NCI-H748 (cell line): ENCODE results near the gene KCNJ12.
"Not testable (repeated sequence)": the region's sequence is repeated elsewhere in the genome, so short reads cannot be mapped to it uniquely, and the experiment has no call there.

Source experiments
- DNase-seq: peaks from one replicate; lab custom pipeline; 2025; ENCODE audit not compliant: unreplicated experiment; lab: John Stamatoyannopoulos, UW

KCNJ12 gene

DNA sequence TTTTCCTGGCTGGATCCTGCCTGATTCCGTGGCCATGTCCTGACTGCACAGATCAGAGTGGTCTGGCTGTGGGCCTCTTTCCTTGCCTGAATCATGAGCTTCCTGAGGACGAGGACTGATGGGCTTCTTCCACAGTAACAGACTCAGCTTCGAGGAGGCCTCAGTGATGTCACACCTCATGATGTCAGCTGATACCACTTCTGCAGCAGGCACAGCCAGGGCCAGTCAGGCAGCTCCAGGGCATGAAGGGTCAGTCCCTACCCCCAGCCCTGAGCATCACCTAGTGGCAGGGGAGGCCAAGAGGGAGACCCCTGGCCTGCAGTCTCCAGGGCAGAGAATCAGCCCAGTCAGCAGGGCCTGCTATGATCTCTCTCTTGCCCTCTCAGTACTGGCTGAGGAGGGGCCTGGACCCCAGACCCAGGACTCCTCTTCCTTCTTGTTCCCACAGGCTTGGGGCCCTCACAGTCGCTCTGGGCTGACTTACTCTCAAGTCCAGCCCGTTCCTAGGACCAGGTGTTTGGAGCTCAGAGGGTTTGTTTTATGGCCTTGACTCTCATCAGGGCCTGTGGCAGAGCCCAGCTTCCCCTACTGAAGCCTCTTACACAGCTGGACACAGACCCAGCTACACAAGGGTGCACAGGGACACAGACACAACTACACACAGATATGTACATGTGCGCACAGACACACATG is 26.7 kb upstream of the KCNJ12 start:
- DNase-seq = not testable (repeated sequence)

DNA sequence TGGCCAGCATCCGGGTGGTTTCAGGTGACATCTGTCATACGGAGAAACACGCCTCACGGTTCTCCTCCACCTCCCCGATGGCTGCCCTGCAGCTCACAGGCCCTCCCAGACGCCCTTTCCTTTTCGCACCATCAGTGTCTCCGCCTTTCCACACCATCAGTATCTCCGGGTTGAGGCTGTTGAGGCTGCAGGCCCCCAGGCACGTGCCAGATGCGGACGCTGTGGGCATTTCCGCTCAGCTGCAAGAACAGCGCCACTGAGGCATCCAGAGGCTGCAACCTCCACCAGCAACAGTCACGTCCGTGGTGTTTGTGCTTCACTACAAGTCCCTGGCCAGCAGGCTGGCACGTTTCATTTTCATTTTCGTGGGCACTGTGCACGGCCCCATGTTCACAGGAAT is 25.7 kb upstream of the KCNJ12 start:
- DNase-seq = not testable (repeated sequence)

DNA sequence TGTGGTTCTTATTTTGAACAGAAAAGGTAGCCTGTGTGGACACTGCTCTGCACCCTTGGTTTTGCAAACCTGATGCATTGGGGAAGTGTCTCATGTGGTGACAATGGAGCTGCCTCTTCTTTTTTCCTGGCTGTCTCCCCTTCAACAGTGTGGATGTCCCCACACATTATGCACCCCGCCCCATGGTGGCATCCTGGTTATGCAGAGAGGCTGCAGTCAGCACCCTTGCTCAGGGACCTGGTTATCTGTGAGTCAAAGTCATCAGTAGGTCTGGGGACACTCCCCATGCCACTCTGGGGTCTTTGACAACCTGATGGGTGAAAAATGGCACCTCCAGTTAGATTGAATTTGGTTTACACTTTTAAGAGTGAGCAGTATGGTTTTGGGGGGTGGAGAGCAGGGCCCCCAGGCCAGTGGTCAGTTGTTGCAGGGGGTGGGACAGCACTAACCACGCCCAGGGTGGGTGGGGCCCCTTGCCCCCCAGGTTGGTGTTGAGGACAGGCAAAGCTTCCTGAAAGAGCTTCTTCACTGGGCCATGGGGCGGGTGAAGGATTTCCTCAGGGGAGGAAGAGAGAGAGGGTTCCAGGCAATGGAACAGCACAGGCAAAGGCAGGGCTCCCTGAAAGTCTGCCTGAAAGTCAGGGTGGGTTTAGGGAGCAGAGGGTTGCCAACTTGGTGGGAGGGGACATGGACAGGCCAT is 24.6 kb upstream of the KCNJ12 start:
- no peak for DNase-seq

DNA sequence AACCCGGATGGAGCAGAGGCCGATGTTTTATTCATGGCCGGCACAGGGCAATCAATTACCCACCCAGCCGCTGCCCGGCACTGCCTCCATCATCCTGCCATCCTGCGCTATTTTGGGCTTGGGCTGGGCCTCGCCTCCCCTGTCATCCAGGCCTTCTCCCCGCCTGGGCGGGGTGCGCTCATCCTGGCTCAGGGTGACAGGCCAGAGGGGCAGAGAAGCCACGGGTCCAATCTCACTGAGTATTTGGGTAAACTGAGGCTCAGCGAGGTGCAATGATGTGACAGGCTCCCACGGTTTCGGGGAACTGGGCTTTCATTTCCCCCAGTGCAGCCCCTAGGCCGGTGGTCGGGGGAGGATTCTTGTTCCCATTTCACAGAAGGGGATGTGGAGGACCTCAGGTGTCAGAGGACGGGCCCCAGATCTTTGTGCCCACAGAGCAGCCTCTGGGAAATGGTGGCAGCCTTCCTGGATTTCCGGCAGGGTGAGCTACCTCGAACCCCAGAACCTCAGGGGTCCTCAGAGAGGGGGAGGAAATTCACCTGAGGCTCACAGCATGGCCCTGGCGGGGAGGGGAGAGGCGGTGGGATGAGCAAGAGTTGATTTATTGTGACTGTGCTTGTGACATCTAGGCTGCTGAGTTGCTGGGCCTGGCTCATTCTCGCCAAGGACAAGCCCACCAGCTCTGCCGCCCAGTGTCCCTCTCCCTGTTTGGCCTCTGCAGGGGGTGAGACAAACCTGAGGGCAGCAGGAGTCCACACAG is 23.8 kb upstream of the KCNJ12 start:
- no peak for DNase-seq

DNA sequence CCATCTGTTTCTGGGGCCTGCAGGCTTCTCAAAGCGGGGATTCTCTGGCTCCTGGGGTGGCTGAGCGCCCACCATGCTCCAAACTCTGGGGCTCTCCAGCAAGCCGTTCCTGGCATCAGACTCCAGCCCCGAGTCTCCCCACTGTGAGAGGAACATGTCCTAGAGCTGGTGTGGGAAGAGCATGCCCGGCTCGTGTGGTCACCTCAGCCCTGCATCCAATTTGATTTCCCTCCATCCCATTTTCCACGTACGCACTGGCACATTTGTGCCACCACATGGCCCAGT is 23.2 kb upstream of the KCNJ12 start:
- DNase-seq = no peak

DNA sequence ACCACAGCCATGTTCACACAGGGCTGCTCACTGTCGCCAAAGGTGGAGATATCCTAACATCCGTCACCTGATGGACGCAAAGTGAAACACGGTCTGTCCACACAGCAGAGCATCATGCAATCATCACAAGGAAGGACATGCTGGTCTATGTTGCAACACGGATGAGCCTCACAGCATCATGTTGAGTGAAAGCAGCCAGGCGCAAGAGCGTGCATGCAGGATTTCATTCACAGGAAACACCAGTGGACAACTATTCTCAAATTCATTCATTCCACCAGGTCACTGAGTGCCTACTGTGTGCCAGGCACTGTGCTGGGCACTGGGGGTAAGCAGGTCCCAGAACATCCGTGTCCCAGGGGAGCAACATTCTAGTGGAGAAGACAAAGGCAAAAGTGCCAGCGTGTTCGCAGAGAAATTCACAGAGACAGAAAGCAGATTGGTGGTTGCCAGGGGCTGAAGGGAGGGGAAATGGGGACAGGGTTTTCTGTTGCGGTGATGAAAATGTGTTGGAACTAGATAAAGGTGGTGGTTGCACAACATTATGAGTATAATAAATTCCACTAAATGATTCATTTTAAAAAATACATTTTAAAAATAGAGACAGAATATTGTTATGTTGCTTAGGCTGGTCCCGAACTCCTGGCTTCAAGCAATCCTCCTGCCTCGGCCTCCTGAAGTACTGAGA is 22.7 kb upstream of the KCNJ12 start:
- DNase-seq = no peak

DNA sequence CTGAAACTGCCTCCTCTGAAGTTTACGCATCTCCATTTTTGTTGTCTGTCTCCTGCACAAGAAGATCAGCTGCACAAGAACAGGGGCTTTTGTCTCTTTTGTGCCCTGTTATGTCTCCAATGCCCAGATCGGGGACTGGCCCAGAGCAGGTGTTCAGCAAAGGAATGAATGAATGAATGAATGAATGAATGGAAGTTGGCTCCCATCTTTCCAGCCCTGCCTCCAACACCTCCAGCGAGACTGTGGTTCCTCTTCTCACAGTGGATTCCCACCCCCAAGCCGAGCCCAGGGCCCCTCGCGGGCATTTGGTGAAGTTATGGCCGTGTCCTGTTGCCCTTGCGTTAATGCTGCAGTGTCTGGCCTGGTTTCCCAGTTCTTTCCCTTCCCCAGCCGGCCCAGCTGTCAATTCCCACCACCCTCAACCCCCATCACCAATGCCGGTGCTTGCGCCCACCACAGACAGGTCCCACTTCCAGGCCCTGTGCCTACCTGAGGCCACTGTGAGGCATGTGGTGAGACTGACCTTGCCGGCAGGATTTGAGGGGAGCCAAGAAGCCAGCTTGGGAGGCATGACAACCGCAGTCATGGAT is 21.3 kb upstream of the KCNJ12 start:
- no peak for DNase-seq

DNA sequence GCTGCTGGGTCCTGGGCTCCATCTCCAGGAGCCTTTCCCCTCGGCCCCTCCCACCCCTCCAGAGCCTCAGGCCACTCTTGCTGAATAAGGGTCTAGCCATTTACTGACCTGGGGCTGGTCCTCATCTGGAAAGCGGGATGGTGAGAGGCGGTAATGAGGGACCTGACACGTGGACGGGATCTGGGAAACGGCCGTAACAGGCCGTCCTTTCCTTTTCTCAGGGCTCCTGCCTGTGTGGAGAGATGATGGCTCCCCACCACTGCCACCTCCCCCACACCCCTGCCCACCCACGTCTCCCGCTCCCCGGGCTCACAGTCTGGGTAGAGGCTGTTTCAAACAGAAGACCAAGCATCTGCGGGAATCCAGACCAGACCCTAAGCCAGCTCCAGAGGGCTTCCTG is 20.6 kb upstream of the KCNJ12 start:
- DNase-seq = no peak

DNA sequence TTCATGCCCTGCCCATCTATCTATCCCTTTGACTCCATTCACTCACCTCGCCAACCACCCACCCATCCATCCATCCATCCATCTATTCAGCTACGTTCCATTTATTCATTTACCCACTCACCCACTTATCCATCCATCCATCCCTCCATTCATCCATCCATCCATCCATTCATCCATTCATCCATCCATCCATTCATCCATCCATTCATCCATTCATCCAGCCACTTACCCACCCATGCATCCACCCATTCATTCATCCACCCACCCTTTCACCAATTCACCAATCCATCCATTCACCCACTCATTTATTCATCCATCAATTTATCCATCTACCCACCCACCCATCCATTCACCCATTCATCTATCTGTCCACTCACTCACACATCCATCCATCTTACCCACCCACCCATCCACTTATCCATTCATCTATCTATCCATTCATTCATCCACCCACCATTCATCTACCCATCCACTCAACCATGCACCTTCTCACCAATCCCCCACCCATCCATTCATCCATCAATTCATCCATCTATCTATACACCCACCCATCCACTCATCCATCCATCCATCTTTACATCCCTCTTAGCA is 19.5 kb upstream of the KCNJ12 start:
- DNase-seq = no peak

DNA sequence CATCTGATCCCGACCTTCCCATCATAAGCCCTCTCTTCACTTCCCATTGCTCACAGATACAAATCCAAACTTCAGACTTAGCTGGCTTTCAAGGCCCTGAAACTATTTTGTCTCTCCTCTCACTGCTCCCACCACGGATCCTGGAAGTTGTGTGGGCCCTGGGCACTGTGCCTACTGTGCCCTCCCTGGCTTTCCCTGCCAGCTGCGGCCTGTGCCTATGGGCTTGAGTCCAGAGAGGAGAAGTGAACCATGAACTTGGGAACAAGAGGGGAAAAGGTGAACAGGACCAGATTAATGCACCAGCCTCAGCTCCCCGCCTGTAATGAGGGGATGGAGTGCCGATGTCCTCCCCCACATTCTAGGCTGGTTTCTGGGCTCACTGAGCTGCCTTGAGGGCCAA is 18.9 kb upstream of the KCNJ12 start:
- no peak for DNase-seq

DNA sequence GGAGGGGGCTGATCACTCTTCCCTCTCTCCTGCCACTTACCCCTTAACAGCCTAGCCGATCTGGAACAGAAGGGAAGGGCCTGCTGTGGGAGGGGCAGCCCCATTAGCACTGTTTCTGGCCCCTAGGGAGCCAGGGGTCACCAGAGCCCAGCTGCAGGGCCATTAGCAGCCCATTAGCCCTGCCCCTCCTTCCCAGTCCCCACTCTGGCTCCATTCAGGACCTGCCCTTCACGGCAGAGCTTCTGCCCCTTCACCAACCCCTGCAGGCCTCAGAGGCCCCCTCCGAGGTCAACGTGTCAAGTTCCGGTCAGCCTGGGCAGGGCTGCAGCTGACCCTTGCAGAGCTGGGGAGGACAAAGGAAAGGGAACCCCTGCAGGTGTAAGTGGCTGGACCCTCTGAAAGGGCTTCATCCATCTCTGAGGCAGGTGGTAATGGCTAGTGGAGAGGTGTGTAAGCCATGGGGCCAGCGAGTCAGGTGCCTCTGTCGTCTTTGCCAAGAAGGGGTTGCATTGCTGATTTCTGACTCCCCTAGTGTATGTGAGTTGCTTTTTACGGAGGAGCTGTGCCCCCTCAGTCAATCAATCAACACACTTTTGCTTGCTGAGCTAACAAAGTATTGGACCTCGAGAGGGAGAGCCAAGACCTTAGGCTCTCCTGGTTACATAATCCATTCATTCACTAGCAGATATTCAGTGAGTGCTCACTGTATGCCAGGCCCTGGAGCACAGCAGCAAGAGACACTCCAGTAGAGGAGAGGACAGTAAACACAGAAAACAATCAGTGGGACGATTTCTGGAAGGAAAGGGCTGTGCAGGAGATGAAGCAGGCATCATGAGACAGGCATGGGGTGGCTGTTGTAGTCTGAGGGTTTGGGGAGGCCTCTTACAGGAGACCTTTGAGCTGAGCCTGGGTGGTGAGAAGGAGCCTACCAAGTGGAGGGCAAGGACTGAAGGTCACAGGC is 18.2 kb upstream of the KCNJ12 start:
- DNase-seq = no peak

DNA sequence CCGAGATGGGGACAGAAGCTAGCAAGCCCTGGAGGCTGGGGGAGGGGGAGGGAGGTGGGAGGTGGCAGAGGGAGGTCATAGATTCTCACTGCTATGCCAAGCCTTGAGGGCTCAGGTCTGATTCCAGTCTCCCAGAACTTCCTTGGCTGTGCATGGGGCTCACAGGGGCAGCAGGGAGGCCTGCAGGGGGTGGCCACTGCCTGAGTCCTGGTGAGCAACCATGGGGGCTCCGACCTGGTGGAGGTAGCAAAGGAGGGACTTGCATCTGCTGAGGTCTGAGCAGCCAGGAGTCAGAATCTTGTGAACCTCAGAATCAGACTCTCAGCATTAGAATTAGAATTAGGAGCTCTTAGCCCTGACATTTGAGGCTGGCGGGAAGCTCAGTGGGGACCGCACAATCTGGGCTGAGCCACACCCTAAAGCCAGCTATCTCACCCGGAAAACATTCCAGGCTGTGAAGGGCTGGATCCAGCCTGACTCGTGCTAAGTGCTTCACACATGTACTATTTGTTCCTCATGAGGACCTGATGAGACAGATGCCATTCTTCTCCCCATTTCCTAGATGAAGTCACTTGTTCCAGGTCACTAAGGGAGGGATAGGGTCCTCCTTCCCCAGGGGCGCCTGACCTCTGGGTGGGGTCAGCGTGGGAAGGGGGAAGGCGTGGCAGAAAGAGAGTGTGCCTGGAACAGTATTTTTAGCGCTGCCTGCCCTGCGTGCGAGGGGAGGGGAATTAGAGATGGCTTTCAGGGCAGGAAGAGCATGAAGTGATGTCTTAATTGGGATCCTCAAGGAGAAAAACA is 17.3 kb upstream of the KCNJ12 start:
- no peak for DNase-seq

DNA sequence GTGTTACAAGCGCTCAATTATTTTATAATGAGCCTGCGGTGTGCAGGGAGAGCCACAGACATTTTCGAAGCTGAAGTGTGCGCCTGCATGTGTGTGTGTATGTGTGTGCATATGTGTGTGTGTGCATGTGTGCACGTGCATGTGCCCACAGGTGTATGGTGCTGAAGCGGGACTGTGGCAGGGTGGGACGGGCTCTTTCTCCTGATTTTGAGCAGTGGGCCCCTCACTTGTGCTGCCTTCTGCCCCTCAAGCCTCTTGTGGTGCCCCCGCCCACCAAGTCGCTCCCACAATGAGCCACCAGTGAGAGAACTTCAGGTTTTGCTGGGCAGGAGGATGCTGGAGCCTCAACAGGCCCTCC is 16.7 kb upstream of the KCNJ12 start:
- DNase-seq = no peak

DNA sequence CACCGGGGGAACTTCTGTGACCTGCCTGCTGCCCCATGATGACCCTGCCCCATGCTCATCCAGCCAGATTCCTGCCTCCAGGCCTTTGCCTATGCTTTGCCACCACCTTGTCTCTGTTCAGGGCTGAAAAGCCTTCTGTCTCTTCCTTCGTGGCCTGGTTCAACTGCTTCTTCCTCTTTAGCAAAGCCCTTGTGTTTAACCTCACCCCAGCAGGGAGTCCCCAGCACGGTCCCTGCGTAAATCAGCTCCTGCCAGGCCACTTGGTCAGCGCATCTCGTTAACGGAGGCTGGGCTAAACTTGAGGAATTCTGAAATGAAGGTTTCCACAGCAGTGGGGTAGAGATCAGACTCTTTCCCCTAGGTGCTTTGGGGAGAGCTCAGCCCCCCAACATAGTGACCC is 16.1 kb upstream of the KCNJ12 start:
- DNase-seq = no peak

DNA sequence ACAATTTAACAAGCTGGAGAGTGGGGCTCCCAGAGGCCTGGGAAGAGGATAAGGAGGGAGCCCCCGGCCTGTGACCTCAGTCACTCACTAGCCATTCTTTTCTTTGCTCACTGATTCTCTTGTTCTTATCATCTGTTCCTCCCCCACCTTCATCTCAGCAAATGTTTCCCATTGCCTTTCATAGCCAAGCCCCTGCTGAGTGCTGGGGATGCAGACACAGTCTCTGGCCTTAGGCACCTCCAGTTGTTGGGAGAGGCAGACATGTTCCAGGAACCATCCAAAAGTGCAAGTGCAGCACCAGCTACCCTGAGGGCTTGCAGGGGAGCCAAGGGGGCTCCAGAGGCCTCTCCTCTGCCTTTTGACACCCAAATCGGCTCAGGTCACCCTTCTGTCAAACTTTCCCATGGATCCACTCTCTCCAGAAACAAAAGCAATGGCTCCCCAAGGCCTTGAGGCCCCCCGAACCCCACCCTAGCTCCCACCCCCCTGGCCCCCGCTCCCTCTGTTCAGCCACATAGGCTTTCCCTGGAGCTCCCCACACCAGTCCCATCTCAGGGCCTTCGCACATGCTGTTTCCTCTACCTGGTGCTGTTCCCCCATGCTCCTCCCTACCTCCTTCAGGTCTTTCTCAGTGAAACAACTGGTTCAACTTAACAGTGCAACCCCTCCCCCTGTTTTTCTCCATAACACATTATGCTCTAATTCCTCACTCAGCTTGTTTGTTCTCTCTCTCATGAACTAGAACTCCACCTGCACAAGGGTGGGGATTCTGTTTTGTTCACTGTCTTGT is 14.9 kb upstream of the KCNJ12 start:
- no peak for DNase-seq

DNA sequence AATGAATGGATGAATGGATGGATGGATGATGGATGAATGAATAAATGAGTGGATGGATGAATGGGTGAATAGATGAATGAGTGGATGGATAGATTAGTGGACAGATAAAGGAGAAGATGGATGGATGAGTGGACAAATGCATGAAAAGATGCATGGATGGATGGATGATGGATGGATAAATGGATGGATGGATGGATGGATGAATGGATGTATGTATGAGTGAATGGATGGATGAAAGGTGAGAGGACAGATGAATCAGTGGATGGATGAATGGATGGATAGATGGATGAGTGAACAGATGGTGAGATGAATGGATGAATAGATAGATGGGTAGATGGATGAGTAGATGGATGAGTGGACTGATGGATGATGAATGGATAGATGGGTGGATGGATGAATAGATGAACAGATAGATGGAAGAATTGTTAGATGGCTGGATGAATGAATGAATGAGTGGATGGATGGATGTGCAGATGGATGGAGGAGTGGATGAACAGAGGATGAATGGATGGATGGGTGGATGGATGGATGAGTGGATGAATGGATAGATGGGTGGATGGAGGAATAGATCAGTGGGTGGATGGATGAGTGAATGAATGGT is 13.7 kb upstream of the KCNJ12 start:
- DNase-seq = no peak

DNA sequence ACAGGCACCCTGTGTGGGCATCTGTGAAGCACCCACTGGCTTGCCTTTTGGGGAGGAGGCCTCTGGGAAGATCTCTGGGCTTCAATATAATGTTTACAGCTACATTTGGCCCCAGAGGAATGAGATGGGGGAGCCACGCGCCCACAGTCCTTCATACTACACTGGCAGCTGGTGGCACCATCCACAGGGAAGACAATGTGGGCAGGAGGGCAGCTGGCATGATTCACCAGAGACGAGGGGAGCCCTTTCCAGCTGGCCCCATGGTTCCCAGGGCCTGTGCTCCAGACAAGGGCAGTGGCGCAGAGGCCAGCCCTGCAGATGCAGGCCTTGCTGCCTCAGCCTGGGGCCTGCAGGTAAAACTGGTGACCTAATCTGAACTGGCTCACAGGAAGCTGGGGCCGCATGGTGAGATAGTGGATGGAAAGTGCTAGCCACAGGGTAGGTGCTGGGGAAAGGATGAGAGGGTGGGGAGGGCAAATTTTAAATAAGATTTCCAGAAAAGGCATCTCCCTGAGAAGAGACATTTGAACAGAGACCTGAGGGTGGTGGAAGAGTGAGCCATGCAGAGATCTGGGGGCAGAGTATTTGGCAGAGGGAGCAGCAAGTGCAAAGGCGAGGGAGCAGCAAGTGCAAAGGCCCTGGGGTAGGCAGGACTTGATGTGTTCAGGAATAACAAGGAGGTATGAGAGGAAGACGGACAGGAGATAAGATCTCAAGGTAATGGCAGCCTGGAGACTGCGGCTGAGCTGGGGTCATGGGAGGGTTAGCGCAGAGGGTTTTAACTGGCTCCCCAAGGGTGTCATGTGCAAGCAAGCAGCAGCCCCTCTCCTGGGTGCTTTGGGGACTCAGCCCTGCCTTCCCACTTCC is 12.1 kb upstream of the KCNJ12 start:
- DNase-seq = no peak
